MM.1S (cell line): ENCODE data around the gene BLOC1S2.
A peak's percentile ranks its signal among the peaks of the same experiment; 100 is the strongest.

Experiments
- DNase-seq: peaks from one replicate; pipeline ENCODE4 v3.0.0-alpha.2; 2015
- H2AFZ ChIP-seq: fragments of 300-600 bp; sonication (generic); 2 replicates; pipeline ENCODE4 v1.6.0; 2016; ENCODE audit warnings: antibody characterized with exemption, low read length
- H3F3A ChIP-seq: fragments of 300-600 bp; sonication (generic); 2 replicates; pipeline ENCODE4 v1.6.1; 2016; ENCODE audit warnings: mild to moderate bottlenecking, antibody characterized with exemption, low read length, moderate library complexity, mixed read lengths; ENCODE audit not compliant: insufficient read depth
- H3K27ac ChIP-seq: fragments of 300-600 bp; sonication (generic); 2 replicates; pipeline ENCODE4 v1.5.1; 2016; ENCODE audit warnings: mild to moderate bottlenecking, low read length
- H3K27me3 ChIP-seq: fragments of 300-600 bp; sonication (generic); replicated peaks from 2 replicates; pipeline ENCODE4 v1.6.0; 2016; ENCODE audit warnings: low read length; ENCODE audit not compliant: insufficient read depth
- H3K36me3 ChIP-seq: fragments of 300-600 bp; sonication (generic); replicated peaks from 2 replicates; pipeline ENCODE4 v1.6.1; 2016; ENCODE audit warnings: mild to moderate bottlenecking, low read length, mixed read lengths; ENCODE audit not compliant: insufficient read depth
- H3K4me1 ChIP-seq: fragments of 300-600 bp; sonication (generic); 2 replicates; pipeline ENCODE4 v1.6.1; 2016; ENCODE audit warnings: low read length, mixed read lengths
- H3K4me2 ChIP-seq: fragments of 300-600 bp; sonication (generic); 2 replicates; pipeline ENCODE4 v1.6.0; 2016; ENCODE audit warnings: low read depth, low read length
- H3K4me3 ChIP-seq: fragments of 300-600 bp; sonication (generic); 2 replicates; pipeline ENCODE4 v1.5.1; 2016; ENCODE audit warnings: low read length, mixed read lengths
- H3K79me2 ChIP-seq: fragments of 300-600 bp; sonication (generic); 2 replicates; pipeline ENCODE4 v1.6.1; 2016; ENCODE audit warnings: mixed run types, low read length, mixed read lengths
- H3K9ac ChIP-seq: fragments of 300-600 bp; sonication (generic); 2 replicates; pipeline ENCODE4 v1.6.1; 2016; ENCODE audit warnings: low read length, mixed read lengths
- H3K9me2 ChIP-seq: fragments of 300-600 bp; sonication (generic); replicated peaks from 2 replicates; pipeline ENCODE4 v1.6.1; 2016; ENCODE audit warnings: mild to moderate bottlenecking, low read length, mixed read lengths; ENCODE audit not compliant: insufficient read depth
- H3K9me3 ChIP-seq: fragments of 300-600 bp; sonication (generic); replicated peaks from 2 replicates; pipeline ENCODE4 v1.6.1; 2016; ENCODE audit warnings: mild to moderate bottlenecking, low read length, mixed read lengths; ENCODE audit not compliant: insufficient read depth
- H4K20me1 ChIP-seq: fragments of 300-600 bp; sonication (generic); 2 replicates; pipeline ENCODE4 v1.6.1; 2016; ENCODE audit warnings: mild to moderate bottlenecking, low read length, moderate library complexity, mixed read lengths; ENCODE audit not compliant: insufficient read depth
- EZH2 ChIP-seq: fragments of 300-600 bp; sonication (generic); optimal IDR thresholded peaks from 2 replicates; pipeline ENCODE3; 2017; ENCODE audit warnings: low read depth, mild to moderate bottlenecking, antibody characterized with exemption, low read length, mixed read lengths
- EZH2phosphoT487 ChIP-seq: fragments of 300-600 bp; sonication (generic); IDR thresholded peaks from 2 replicates; pipeline ENCODE4 v1.6.1; 2018; ENCODE audit warnings: antibody characterized with exemption, low read length
- TF ChIP-seq, protein P1 (sequence below): fragments of 300-600 bp; sonication (generic); IDR thresholded peaks from 2 replicates; pipeline ENCODE4 v1.5.1; 2016; ENCODE audit warnings: antibody characterized with exemption, low read length, mixed read lengths

BLOC1S2 gene

DNA sequence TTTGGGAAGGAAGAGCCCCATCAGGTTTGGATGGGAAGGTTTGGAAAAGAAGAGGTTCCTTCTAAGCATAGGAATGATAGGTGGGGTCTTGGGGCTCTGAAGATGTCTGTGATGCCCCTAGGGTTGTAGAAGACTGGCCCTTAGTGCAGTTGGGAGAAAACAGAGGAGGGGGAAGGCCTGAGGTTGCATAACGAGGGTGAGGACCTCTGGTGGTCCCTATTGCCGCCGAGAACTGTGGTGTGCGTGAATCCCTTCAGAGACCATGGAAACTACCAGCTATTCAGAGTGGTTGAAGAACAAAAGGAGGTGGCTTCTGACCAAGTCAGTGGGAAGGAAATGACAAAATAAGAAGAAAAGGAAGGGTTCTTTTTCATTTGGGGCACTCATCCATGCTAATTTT lies 46.6 kb upstream of the BLOC1S2 start:
- Histone ChIP-seq H3K36me3 (no peaks in the 10 kb centered on the region), H3K9me3 (no peaks in the 10 kb centered on the region), H3K4me2 (no peak overlapping the region), H3F3A (no peaks in the 10 kb centered on the region), H3K79me2 (no peaks in the 10 kb centered on the region), H3K9me2 (no peaks in the 10 kb centered on the region), H3K9ac (no peak overlapping the region), H3K4me1 (peaks cover 2% of the 10 kb centered on the region; the same call in 1 of the 2 replicates), H3K27ac (no peak overlapping the region), H3K4me3 (no peak overlapping the region), H2AFZ (no peak overlapping the region), H3K27me3 (no peaks in the 10 kb centered on the region), H4K20me1 (no peaks in the 10 kb centered on the region)
- DNase-seq, result no peak
- TF ChIP-seq EZH2, result no peak
- no peak for TF ChIP-seq EZH2phosphoT487
- TF ChIP-seq, protein P1, sequence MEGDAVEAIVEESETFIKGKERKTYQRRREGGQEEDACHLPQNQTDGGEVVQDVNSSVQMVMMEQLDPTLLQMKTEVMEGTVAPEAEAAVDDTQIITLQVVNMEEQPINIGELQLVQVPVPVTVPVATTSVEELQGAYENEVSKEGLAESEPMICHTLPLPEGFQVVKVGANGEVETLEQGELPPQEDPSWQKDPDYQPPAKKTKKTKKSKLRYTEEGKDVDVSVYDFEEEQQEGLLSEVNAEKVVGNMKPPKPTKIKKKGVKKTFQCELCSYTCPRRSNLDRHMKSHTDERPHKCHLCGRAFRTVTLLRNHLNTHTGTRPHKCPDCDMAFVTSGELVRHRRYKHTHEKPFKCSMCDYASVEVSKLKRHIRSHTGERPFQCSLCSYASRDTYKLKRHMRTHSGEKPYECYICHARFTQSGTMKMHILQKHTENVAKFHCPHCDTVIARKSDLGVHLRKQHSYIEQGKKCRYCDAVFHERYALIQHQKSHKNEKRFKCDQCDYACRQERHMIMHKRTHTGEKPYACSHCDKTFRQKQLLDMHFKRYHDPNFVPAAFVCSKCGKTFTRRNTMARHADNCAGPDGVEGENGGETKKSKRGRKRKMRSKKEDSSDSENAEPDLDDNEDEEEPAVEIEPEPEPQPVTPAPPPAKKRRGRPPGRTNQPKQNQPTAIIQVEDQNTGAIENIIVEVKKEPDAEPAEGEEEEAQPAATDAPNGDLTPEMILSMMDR, result no peak

DNA sequence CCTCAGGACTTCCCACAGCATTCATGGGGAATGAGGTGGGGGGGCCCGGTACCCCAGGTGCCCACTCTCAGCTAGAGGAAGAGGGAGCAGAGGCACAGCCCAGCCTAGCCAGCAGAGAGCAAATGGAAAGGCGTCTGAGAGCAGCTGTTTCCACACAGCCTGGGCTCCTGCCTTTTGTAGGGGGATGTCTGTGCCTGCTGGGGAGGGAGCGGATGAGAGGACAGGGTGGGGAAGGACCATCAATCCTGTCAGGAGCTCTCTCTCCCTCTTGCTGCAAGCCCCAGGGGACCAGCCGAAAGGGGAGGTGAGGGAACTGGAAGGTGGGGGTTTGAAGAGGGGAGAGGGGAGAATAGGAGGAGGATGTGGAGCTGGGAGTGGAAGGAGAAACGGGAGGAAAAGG lies 43.6 kb upstream of the BLOC1S2 start, which contains the start of gene PKD2L1:
TSS of gene PKD2L1 (minus strand) at position 150 of the 400 bp plus-strand sequence. CDS start at position 25, 125 bp downstream.
- Histone ChIP-seq H3K9ac (no peak within 1 kb of the TSS), H3K4me3 (no peak within 1 kb of the TSS), H2AFZ (no peak within 1 kb of the TSS), H4K20me1 (no peaks in the 10 kb centered on the region), H3K36me3 (no peaks in the 10 kb centered on the region), H3K79me2 (no peaks in the 10 kb centered on the region), H3F3A (peaks cover 15% of the 10 kb centered on the region), H3K27ac (no peak within 1 kb of the TSS), H3K9me3 (no peaks in the 10 kb centered on the region), H3K4me1 (peaks cover 26% of the 10 kb centered on the region), H3K9me2 (no peaks in the 10 kb centered on the region), H3K4me2 (no peak within 1 kb of the TSS), H3K27me3 (no peaks in the 10 kb centered on the region)
- DNase-seq, result no peak
- TF ChIP-seq, protein P1, result no peak
- TF ChIP-seq EZH2, result no peak
- TF ChIP-seq EZH2phosphoT487, result no peak

DNA sequence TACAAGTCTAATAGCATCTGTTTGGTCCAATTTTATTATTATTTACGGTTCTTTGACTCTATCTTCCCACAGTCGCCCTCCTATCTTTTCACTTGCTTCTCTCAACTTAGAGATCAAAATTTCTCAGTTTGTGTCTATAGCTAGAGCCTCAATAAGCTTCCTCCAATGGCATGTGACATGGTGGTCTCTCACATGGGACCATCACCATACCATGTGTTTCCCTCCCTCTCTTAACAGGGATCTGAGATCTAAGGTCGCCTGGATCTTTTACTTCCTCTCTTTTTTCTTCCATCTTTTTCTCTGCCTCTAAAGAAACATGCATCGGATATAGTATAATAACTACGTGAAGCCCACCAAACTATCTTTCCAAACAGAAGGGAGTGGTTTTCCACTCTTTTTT lies 41.7 kb upstream of the BLOC1S2 start:
- Histone ChIP-seq H4K20me1 (no peaks in the 10 kb centered on the region), H3K9me2 (no peaks in the 10 kb centered on the region), H3F3A (peaks cover 15% of the 10 kb centered on the region), H3K4me2 (no peak overlapping the region; the same call in 1 of the 2 replicates), H3K36me3 (no peaks in the 10 kb centered on the region), H3K9me3 (no peaks in the 10 kb centered on the region), H3K9ac (no peak overlapping the region), H3K4me3 (no peak overlapping the region), H3K27ac (peak overlapping the region; percentile 80; the same call in 1 of the 2 replicates), H3K4me1 (peaks cover 26% of the 10 kb centered on the region), H3K27me3 (no peaks in the 10 kb centered on the region), H2AFZ (no peak overlapping the region), H3K79me2 (no peaks in the 10 kb centered on the region)
- no peak for TF ChIP-seq EZH2phosphoT487
- TF ChIP-seq, protein P1, result no peak
- no peak for TF ChIP-seq EZH2
- DNase-seq, result no peak
